Thymus (tissue), 11 donors: ENCODE measurements around the gene POMGNT1. TPM values are rescaled to one million over a fixed set of nuclear protein-coding genes. Genes with fewer than 3 reads are reported as not detected.

Experiments
- DNase-seq, 9 donors: peaks; one replicate each; pipeline ENCODE4 v3.0.0-alpha.2; 2013; ENCODE audit warnings: low spot score in 9 of 9, low read depth in 6 of 9, missing footprints in 1 of 9
- H3K27ac ChIP-seq, 2 donors: one replicate each; pipeline ENCODE4 v1.5.1; 2013; ENCODE audit warnings: control low read depth in 1 of 2, low read depth in 1 of 2, low read length in 1 of 2, mild to moderate bottlenecking in 1 of 2, moderate library complexity in 1 of 2
- H3K27me3 ChIP-seq, 2 donors: one replicate each; pipeline ENCODE4 v1.5.1; 2013; ENCODE audit warnings: low read length in 1 of 2; ENCODE audit not compliant: control insufficient read depth in 2 of 2, insufficient read depth in 1 of 2
- H3K36me3 ChIP-seq, 2 donors: one replicate each; pipeline ENCODE4 v1.5.1; 2013; ENCODE audit warnings: low read length in 1 of 2, mild to moderate bottlenecking in 1 of 2, moderate library complexity in 1 of 2; ENCODE audit not compliant: control insufficient read depth in 2 of 2, insufficient read depth in 2 of 2
- H3K4me1 ChIP-seq, 2 donors: one replicate each; pipeline ENCODE4 v1.5.1; 2013; ENCODE audit warnings: low read length in 2 of 2; ENCODE audit not compliant: control insufficient read depth in 2 of 2, insufficient read depth in 2 of 2
- H3K4me3 ChIP-seq, 2 donors: one replicate each; pipeline ENCODE4 v1.5.1; 2013; ENCODE audit warnings: low read length in 2 of 2, control low read depth in 1 of 2, mild to moderate bottlenecking in 1 of 2
- H3K9me3 ChIP-seq, 2 donors: one replicate each; pipeline ENCODE4 v1.5.1; 2013; ENCODE audit warnings: low read length in 1 of 2, mild to moderate bottlenecking in 1 of 2; ENCODE audit not compliant: control insufficient read depth in 2 of 2, insufficient read depth in 1 of 2
- WGBS: extraction: QIAGEN DNeasy Blood & Tissue Kit; methylation state at CpG from one replicate; pipeline ENCODE4 v1.1.7; 2013; 5-methylcytosine and 5-hydroxymethylcytosine counted together
- polyA plus RNA-seq: library from polyadenylated mRNA; stranded (reverse); fragments of 200-250 nt; gene quantifications from one replicate; pipeline ENCODE4 v1.2.3, GENCODE V29; 2013
- total RNA-seq: library from RNA; stranded (reverse); fragments of 120-200 nt; gene quantifications from one replicate; pipeline ENCODE4 v1.2.4, GENCODE V29; 2013
- donor health status: healthy.

The POMGNT1 gene
- total and polyA plus RNA-seq, 2 donors = 40.9 to 44.9 TPM

DNA sequence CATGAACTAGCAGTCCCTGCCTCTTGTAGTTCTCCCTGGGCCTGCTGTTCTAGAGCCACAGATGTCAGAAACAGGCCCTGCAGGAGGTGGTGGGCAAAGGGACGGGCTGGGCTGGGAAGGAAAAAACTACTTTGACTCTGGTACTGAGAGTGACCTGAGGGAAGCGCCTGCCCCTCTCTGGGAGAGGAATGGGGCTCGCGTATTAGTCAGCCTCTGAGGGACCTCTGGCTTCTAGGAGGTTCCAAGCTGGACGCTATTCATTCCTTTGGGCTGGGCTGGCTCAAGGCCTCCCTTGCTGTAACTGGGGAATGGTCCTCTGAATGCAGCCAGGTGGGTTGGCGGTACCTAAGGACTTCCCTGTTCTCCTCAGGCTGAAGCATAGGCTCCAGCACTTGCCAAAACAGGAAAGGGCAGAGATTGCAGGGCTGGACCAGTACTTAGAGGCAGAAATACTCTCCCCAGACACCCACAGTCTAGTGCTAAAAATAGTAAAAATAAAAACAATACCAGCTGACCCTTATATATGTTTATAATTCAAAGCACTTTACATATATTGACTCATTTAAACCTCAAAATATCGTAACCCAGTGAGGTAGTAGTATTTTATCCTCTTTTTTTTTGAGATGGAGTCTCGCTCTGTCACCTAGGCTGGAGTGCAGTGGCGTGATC, 7.1 kb downstream of the POMGNT1 start:
- DNase-seq = no peak
- H3K36me3 ChIP-seq = peaks cover 41 to 46% of the 10 kb centered on the region in 2 donors
- WGBS = 97% methylated on average over 9 of the region's 9 CpGs
- H3K9me3 ChIP-seq = no peaks in the 10 kb centered on the region
- H3K27ac ChIP-seq = no peak overlapping the region
- no peaks in the 10 kb centered on the region for H3K27me3 ChIP-seq
- H3K4me1 ChIP-seq = no peaks in the 10 kb centered on the region
- no peak overlapping the region for H3K4me3 ChIP-seq

DNA sequence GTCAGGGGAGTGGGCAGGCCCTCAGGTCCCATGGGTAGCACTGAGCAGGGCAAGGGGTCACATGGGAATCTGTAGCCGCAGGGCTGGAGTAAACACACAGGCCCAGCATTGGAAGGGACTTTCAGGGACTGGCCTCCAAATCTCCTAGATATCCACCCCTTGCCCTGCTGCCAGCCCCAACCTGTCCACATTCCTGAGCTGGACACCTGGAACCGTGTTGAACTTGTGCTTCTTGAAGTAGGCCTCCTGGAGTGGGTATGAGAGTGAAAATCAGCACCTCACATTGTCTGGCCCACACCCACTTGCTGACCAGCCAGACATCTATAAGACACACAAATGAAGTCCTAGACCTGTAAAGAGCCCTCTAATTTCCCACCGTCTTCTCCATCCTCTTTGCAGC, 7.7 kb downstream of the POMGNT1 start:
- Histone ChIP-seq H3K27ac (no peak overlapping the region), H3K27me3 (no peaks in the 10 kb centered on the region), H3K4me3 (no peak overlapping the region), H3K9me3 (no peaks in the 10 kb centered on the region), H3K36me3 (peaks cover 35 to 42% of the 10 kb centered on the region in 2 donors), H3K4me1 (peaks cover 0 to 1% of the 10 kb centered on the region in 2 donors)
- no peak for DNase-seq
- 95% methylated on average over 3 of the region's 3 CpGs for WGBS

DNA sequence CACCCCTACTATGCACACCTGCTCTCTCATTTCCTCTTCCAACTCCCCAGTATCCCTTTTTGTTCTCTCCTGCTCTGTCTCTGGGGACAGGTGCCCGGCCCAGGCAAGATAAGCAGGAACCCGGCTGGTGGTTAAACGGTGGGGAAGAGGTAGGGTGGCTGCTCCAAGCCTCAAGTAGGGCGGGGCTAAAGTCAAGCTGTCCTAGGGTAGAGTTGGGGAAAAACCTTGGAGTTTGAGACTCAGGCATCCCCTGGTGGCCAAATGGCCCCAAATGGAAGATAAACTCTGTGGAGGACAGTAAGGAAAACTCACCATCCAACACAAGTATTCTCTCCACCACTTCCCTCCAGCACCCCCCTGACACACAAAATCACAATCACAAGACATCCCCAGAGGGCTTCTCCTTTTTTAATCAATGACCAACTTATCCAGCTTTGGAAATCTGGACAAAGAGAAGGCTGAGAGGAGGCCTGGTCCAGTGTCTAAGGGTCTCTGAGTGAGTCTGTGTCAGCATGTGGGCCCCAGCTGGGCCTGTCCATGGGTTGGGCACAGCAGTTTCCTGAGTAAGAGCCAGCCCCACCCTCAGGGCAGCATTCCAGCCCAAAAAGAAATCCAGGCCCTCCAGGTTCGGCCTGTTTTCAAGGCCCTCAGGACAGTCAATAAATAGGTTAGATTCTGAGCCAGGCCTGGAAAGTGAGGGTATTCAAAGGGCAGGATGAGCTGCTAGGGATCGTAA, 9.8 kb downstream of the POMGNT1 start:
- no peak for DNase-seq

DNA sequence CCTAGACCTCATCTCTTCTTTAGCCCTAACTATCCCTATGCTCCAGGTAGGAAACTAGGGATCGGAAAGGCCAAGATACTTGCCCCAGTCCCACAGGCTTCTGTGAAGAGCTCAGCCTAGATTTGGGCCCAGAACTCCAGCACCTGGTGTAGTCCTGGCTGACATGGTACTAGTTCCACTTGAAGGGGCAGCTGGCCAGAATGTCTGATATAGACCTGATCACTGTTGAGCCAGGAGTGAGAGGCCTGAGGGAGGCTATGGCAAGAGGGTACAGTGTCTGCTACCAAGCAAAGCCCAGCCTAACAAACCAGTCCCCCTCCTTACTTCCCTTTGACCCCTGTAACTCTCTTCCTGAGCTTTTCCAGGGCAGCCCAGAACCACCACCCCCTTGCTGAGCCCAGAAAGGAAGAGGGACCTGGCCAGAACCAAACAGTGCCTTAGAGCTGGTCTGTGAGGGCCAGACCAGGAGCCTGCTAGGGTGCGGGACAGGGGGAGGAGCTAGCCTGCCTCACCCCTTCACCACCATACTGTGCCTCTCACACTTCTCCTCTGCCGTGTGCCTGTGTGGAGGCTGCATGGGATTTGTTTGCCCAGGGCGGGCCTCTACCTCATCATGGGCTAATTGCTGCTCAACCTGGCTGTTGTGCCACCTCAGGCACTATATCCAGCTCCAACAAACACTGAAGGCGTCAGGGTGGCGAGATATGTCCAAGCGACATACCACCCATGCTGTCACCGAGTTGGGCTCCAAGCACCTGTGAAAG, 10.9 kb downstream of the POMGNT1 start:
- no peak overlapping the region for H3K27ac ChIP-seq
- WGBS = 99% methylated on average over 8 of the region's 8 CpGs

More for the DNA sequence above, 9.8 kb downstream of the POMGNT1 start:
- Histone ChIP-seq H3K36me3 (peaks cover 26 to 33% of the 10 kb centered on the region in 2 donors), H3K27ac (no peak overlapping the region), H3K27me3 (no peaks in the 10 kb centered on the region), H3K4me3 (no peak overlapping the region), H3K4me1 (peaks cover 15 to 22% of the 10 kb centered on the region in 2 donors), H3K9me3 (no peaks in the 10 kb centered on the region)
- WGBS = 78% methylated on average over 6 of the region's 6 CpGs

DNA sequence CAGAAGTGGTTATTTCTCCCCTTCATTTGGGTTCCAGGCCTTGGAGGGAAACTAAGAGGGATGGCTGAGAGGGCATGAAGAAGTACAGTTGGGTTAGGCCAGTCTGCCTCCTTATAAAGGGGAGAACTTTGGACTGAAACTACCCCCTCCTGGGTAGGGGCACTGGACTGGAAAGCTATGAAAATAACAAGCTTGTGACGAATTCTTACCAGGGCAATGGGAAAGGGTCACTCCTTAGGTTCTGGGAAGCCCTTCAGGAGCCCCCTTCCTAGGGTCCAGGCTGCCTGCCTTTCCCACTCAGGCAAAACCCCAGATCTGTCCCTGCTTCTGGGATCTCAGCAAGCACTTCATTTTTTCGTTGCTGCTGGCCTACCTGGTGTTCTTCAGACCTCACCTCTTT, 12.2 kb downstream of the POMGNT1 start:
- Histone ChIP-seq H3K36me3 (peaks cover 10 to 14% of the 10 kb centered on the region in 2 donors), H3K4me3 (no peak overlapping the region), H3K9me3 (no peaks in the 10 kb centered on the region), H3K4me1 (peaks cover 25 to 46% of the 10 kb centered on the region in 2 donors), H3K27ac (no peak overlapping the region), H3K27me3 (no peaks in the 10 kb centered on the region)
- WGBS = 94% methylated on average over 2 of the region's 2 CpGs
- DNase-seq = no peak

More for the DNA sequence above, 10.9 kb downstream of the POMGNT1 start:
- Histone ChIP-seq H3K27me3 (no peaks in the 10 kb centered on the region), H3K36me3 (peaks cover 17 to 21% of the 10 kb centered on the region in 2 donors), H3K4me1 (peaks cover 17 to 34% of the 10 kb centered on the region in 2 donors), H3K4me3 (no peak overlapping the region), H3K9me3 (no peaks in the 10 kb centered on the region)
- no peak for DNase-seq

DNA sequence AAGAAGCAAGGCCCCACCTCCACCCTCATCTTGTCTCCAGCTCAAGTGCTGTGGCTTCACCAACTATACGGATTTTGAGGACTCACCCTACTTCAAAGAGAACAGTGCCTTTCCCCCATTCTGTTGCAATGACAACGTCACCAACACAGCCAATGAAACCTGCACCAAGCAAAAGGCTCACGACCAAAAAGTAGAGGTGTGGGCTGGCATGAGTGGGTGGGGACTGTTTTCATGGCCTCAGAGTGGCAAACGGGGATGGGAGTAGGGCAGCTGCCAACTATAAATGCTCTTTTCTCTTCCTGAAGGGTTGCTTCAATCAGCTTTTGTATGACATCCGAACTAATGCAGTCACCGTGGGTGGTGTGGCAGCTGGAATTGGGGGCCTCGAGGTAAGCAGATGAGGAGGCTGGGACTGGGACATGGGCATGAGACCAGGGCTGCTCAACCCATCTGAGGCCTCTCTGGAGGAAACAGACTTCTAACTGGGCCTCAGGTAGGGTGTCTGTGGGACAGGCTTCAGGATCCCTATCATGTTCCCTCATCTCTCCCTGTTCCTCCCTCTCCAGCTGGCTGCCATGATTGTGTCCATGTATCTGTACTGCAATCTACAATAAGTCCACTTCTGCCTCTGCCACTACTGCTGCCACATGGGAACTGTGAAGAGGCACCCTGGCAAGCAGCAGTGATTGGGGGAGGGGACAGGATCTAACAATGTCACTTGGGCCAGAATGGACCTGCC, 13.1 kb downstream of the POMGNT1 start:
- Histone ChIP-seq H3K36me3 (peaks cover 3 to 11% of the 10 kb centered on the region in 2 donors), H3K27me3 (no peaks in the 10 kb centered on the region), H3K4me3 (no peak overlapping the region), H3K27ac (peak overlapping the region in 1 of 2 donors; percentile 54), H3K4me1 (peaks cover 25 to 51% of the 10 kb centered on the region in 2 donors), H3K9me3 (no peaks in the 10 kb centered on the region)
- WGBS = 73% methylated on average over 7 of the region's 7 CpGs
- DNase-seq = peak in 1 of 9 donors; percentile 40

DNA sequence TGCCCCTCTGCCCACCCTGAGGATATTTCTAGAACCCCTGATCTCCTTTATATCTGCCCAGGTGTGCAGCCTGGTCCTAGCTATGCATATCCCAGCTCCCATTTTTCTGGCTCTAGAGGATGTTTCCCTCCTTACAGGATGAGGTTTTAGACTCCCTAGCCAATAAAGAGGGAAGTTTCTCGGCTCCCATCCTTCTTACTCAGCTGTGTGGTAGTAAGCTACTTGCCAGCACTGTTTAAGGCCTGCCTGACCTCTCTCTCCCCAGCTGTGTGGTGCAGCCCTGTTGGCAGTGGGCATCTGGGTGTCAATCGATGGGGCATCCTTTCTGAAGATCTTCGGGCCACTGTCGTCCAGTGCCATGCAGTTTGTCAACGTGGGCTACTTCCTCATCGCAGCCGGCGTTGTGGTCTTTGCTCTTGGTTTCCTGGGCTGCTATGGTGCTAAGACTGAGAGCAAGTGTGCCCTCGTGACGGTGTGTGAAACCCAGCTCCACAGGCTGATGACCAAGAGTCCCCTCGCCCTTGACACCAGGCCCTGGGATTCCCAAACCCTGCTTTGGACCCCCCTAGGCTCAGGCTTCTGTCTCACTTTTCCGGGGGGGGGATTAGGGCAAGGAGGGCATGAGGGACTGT, 14.2 kb downstream of the POMGNT1 start:
- H3K4me3 ChIP-seq = no peak overlapping the region
- H3K9me3 ChIP-seq = no peaks in the 10 kb centered on the region
- peaks cover 25 to 60% of the 10 kb centered on the region in 2 donors for H3K4me1 ChIP-seq
- peaks cover 3 to 8% of the 10 kb centered on the region in 2 donors for H3K36me3 ChIP-seq
- no peaks in the 10 kb centered on the region for H3K27me3 ChIP-seq
- peak overlapping the region in 1 of 2 donors; percentile 19 for H3K27ac ChIP-seq
- WGBS = 54% methylated on average over 12 of the region's 12 CpGs
- DNase-seq = no peak

DNA sequence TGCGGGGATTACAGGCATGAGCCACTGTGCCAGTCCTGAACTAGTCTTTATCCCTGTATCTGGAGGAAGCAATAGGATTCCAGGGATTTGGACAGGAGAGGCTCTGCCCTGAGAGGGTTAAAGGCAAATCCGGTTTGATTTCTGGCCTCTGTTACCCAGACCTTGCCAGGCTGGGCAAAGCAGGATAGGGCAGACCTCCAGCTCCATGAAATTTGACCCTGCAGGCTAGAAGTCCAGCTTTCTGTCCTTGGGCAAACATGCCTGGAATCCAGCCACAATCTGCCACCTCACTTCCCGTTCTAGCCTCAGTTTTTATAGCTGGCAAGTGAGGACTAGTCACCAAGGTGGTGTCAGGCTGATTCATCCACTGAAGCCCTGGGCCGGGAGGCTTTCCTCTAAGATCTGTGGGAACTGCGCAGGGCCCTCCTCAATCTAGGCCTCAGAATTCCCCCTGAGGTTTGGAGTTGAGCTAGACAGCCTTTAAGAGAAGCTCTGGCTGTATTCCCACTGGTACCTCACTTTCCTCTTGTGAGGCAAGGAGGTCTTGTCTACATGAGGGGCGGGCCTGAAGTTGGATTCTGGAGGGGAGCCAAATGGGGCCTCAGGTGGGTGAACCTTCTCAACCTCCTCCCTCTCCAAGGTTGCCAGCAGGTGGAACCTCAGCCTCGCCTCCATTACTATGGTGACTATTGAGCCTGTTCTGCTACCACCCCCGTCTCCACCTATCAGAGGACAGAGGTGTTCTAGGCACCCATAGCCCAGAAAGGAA, 15.0 kb downstream of the POMGNT1 start:
- Histone ChIP-seq H3K27me3 (no peaks in the 10 kb centered on the region), H3K36me3 (peaks cover 0 to 8% of the 10 kb centered on the region in 2 donors), H3K9me3 (no peaks in the 10 kb centered on the region), H3K27ac (peak overlapping the region in 1 of 2 donors; percentile 47), H3K4me1 (peaks cover 25 to 61% of the 10 kb centered on the region in 2 donors), H3K4me3 (no peak overlapping the region)
- 94% methylated on average over 8 of the region's 8 CpGs for WGBS
- peak in 1 of 9 donors; percentile 34 for DNase-seq
